Stimulated activated CD4-positive, alpha-beta T cell treated with anti-CD3 and anti-CD28 coated beads, Interleukin-12 subunit alpha, Interleukin-12 subunit beta, amount 100 ng/mL, for 24 hours (primary cell): ENCODE data around the gene TRAK1.
A peak's percentile ranks its signal among the peaks of the same experiment; 100 is the strongest.

ENCODE experiments used
- DNase-seq, 2 experiments: peaks; one replicate each; pipeline ENCODE4 v3.0.0-alpha.2; 2020; ENCODE audit warnings: low read depth in 2 of 2

The TRAK1 gene

DNA sequence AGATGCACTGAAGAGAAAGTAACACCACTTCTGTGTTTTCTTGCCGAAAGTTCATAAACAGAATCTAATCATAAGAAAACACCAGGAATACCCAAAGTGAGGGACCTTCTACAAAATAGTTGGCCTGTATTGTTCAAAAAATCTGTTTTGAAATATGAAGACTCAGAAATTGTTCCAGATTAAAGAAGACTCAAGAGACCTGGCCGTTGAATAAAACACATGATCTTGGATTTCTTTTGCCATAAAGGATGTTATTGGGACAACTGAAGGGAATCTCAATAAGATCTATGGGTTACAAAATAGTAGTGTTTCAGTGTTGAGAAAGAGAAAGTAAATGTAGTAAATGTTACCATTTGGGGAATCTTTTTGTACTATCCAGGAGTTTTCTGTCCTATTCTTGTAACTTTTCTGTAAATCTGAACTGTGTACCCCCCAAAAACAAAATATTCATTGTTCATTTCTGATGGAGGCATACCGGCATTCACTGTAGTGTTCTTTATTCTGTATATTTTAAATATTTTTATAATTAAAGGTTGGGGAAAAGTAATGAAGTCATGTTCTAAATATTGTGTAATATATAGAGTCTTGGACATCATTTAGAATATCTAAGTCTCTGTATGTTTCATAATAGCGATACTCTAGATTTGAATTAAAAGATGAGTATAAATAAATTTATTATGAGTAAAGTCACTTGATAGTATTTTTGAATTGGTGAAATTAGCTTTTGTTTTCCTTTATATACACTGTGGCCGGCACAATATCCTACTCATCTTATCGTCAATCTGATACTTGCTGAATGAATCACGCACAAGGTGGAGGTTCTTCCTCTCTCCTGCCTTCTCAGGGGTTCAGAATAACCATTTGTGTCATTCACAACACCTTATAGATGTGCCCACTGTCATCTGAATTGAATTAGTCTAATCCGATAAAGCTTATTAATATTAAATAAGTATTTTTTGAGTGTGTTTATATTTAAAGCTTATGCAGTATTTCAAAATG lies 66.7 kb downstream of the TRAK1 start:
- DNase-seq, result no peak

DNA sequence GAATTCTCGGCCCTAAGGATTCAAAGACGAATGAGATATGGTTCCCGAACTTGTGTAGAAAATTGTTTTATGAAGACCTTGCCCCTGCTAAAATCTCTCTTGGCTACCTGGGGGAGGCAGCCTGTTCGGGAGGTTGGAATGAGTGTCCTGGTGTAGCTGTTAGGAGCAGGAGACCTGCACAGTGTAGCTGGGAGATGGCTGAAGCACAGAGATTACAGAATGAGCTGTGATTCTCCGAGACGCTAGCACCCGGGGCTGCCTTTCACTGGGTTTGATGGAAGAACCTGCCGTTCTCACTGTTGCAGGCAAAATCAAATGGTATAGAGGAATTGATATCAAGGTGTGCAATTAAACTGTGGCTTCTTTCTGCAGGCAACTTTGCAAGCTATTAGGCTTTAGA lies 68.0 kb downstream of the TRAK1 start:
- no peak for DNase-seq

- DNase-seq, result peak; percentile 0 to 3
Observed at GRCh38 chr3:42159706-42160472, 68.7 kb downstream of the TRAK1 start.

- no peak for DNase-seq
Observed at GRCh38 chr3:42161050-42161935, 70.1 kb downstream of the TRAK1 start.

GRCh38 chr3:42162462-42162861 lies 71.3 kb downstream of the TRAK1 start:
- no peak for DNase-seq

- no peak for DNase-seq
Observed at GRCh38 chr3:42163622-42164244, 72.6 kb downstream of the TRAK1 start.

- DNase-seq, result no peak
Observed at GRCh38 chr3:42164656-42165055, 73.5 kb downstream of the TRAK1 start.

GRCh38 chr3:42165211-42165610 lies 74.1 kb downstream of the TRAK1 start:
- DNase-seq, result no peak

DNA sequence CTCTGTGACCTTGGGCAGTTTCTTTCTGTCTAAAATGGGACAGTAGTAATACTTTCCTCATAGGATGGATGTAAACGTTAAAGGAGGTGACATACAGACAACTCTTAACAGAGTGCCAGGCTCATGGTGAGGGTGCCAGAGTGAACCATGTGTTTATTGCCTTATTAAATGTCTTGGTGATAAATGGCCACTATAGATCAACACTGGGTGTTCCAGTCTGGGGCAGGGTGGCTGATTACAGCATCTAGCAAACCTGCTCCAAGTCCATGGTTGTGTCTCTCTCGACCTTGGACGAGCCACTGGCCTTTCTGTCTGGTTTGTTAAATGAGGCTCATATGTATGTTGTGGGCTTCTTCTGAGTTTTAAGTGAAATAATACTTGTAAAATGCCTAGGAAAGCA lies 75.1 kb downstream of the TRAK1 start:
- DNase-seq, result no peak

- no peak for DNase-seq
Observed at GRCh38 chr3:42166662-42167300, 75.6 kb downstream of the TRAK1 start.

GRCh38 chr3:42169579-42170120 lies 78.5 kb downstream of the TRAK1 start:
- no peak for DNase-seq

DNA sequence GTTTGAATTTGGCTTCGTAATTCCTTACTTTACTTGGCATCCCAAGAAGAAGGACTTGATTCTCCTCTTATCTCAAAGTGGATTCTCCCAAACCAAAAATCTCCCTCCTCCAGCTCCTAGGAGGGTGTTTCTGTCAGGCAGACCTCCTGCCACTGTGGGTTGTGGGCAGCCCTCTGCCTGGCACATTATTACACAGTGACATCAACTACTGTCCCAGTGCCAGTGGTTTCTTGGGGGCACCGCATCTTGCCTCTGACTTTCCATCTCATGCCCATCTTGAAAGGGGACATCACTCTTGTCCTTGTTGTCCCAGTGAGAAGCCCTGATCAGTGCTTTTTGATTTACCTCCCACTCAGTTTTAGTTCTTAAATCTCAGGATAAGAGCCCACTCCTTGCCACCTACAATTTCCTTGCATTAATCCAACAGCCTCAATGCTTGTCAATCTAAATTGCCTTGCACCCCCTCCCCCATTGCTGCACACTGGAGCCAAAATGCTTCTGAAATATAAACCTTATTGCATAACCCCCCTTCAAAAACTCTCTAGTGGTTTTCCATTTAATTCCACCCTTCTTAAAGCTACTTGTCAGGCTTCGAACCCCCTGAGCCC lies 81.0 kb downstream of the TRAK1 start:
- no peak for DNase-seq

- no peak for DNase-seq
Observed at GRCh38 chr3:42173307-42173706, 82.2 kb downstream of the TRAK1 start.

- DNase-seq, result no peak
Observed at GRCh38 chr3:42174679-42175385, 83.7 kb downstream of the TRAK1 start.

DNA sequence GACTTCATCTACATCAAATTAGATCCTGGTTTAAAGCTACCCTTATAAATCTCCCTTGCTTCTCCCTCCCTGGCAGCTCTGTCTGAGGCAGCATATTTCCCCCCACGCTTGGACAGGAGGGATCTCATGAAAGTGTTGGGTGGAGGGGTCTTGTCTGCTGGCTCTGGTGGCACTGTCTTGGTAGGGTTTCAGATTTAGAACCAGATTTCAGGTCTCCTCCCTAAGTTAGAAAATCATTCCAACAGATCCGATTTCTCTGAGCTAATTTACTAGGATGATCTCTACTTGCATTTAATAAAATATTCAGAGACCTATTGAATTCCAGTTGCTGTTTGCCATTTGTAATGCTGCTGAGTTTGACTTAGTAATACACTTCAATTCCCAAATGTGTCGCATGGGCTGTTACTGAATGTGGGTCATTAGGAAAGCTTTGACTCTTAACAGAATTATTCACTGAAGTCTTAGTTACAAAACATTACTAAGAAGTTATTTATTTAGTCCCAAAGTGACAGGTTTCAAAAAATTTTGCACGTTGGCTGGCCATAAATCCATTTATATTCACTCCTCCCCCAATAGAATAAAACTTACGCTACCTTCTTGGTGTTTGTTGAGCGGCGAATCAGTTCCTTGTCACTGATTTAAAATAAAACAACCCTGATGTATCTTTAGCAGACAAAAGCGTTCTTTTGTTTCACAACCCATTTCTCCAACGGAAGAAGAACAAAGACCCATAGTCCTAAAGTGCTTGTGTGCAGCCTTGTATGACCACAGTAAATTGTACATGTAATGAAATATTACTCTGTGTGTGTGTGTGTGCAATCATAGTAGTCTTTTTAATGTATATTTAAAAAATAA lies 84.5 kb downstream of the TRAK1 start:
- DNase-seq, result no peak

- DNase-seq, result no peak
Observed at GRCh38 chr3:42176242-42177034, 85.3 kb downstream of the TRAK1 start.

- DNase-seq, result no peak
Observed at GRCh38 chr3:42177068-42177800, 86.1 kb downstream of the TRAK1 start.
